Measurements from ENCODE around the gene CACNG4. TPM values are rescaled to one million over a fixed set of nuclear protein-coding genes. Genes with fewer than 3 reads are reported as not detected.

CACNG4 gene
- total RNA-seq, 1 donor from 2014 or later: 0.74 TPM

- Histone ChIP-seq H3K4me1 (peaks cover 6% of the 10 kb centered on the region), H3K4me3 (no peak overlapping the region), H3K36me3 (no peaks in the 10 kb centered on the region), H3K9me3 (no peaks in the 10 kb centered on the region), H3K27ac (no peak overlapping the region), H3K27me3 (no peaks in the 10 kb centered on the region)
- no peak for DNase-seq (ENCODE audit: extremely low spot score in 2 of 2)
- intact Hi-C loops (cut with DNase I): no loop called here
- TF ChIP-seq POLR2A (IDR thresholded peaks at IDR 0.05) (no peak), POLR2AphosphoS5 (IDR thresholded peaks at IDR 0.05; ENCODE audit: insufficient read depth in 1 of 2, low read depth in 1 of 2) (no peak), CTCF (IDR thresholded peaks at IDR 0.05) (no peak)
These were observed 10.9 kb upstream of the CACNG4 start for GRCh38 chr17:66953630-66954020.

GRCh38 chr17:66954632-66955031 lies 9.9 kb upstream of the CACNG4 start:
- H3K36me3 ChIP-seq: no peaks in the 10 kb centered on the region
- intact Hi-C loops (cut with DNase I): no loop called here
- no peak for TF ChIP-seq CTCF (IDR thresholded peaks at IDR 0.05)
- no peaks in the 10 kb centered on the region for H3K27me3 ChIP-seq
- no peak overlapping the region for H3K27ac ChIP-seq
- DNase-seq (ENCODE audit: extremely low spot score in 2 of 2): no peak
- peaks cover 6% of the 10 kb centered on the region for H3K4me1 ChIP-seq
- H3K4me3 ChIP-seq: no peak overlapping the region
- H3K9me3 ChIP-seq: no peaks in the 10 kb centered on the region

GRCh38 chr17:66955821-66956220 lies 8.7 kb upstream of the CACNG4 start:
- H3K9me3 ChIP-seq: no peaks in the 10 kb centered on the region
- H3K4me1 ChIP-seq: peaks cover 6% of the 10 kb centered on the region
- no peaks in the 10 kb centered on the region for H3K27me3 ChIP-seq
- DNase-seq (ENCODE audit: extremely low spot score in 2 of 2): no peak
- no peak overlapping the region for H3K4me3 ChIP-seq
- TF ChIP-seq POLR2AphosphoS5 (IDR thresholded peaks at IDR 0.05; ENCODE audit: insufficient read depth in 1 of 2, low read depth in 1 of 2) (no peak), CTCF (IDR thresholded peaks at IDR 0.05) (no peak), POLR2A (IDR thresholded peaks at IDR 0.05) (no peak)
- no peak overlapping the region for H3K27ac ChIP-seq
- H3K36me3 ChIP-seq: no peaks in the 10 kb centered on the region
- intact Hi-C loops (cut with DNase I): no loop called here

GRCh38 chr17:66956941-66957340 lies 7.6 kb upstream of the CACNG4 start:
- H3K4me3 ChIP-seq: no peak overlapping the region
- no peak overlapping the region for H3K27ac ChIP-seq
- no peaks in the 10 kb centered on the region for H3K27me3 ChIP-seq
- no peak for DNase-seq (ENCODE audit: extremely low spot score in 2 of 2)
- peaks cover 6% of the 10 kb centered on the region for H3K4me1 ChIP-seq
- no peak for TF ChIP-seq POLR2A (IDR thresholded peaks at IDR 0.05)
- no peaks in the 10 kb centered on the region for H3K36me3 ChIP-seq
- intact Hi-C loops (cut with DNase I): no loop called here
- no peaks in the 10 kb centered on the region for H3K9me3 ChIP-seq

- Histone ChIP-seq H3K27me3 (no peaks in the 10 kb centered on the region), H3K4me3 (no peak overlapping the region), H3K4me1 (peaks cover 5% of the 10 kb centered on the region), H3K36me3 (no peaks in the 10 kb centered on the region), H3K27ac (no peak overlapping the region), H3K9me3 (no peaks in the 10 kb centered on the region)
- no peak for DNase-seq (ENCODE audit: extremely low spot score in 2 of 2)
- TF ChIP-seq CTCF (IDR thresholded peaks at IDR 0.05) (no peak), POLR2A (IDR thresholded peaks at IDR 0.05) (no peak), POLR2AphosphoS5 (IDR thresholded peaks at IDR 0.05; ENCODE audit: insufficient read depth in 1 of 2, low read depth in 1 of 2) (no peak)
- intact Hi-C loops (cut with DNase I): no loop called here
These were observed 7.2 kb upstream of the CACNG4 start for GRCh38 chr17:66957343-66957742.

Data from vagina (tissue), 2 donors.